OCI-LY1 (cell line): Measurements from ENCODE around the gene CHSY1.

Experiments
- CTCF ChIP-seq: fragments of 200-600 bp; sonication (generic), shearing (Covaris generic); IDR thresholded peaks from 2 replicates; pipeline ENCODE4 v1.5.1; 2017; ENCODE audit warnings: mild to moderate bottlenecking, antibody characterized with exemption, low read length, moderate library complexity, mixed read lengths
- EZH2 ChIP-seq: fragments of 200-600 bp; sonication (generic), shearing (Covaris generic); IDR thresholded peaks from 2 replicates; pipeline ENCODE4 v1.8.0; 2017; ENCODE audit warnings: borderline replicate concordance, mixed run types, mild to moderate bottlenecking, antibody characterized with exemption, low read length, moderate library complexity, mixed read lengths

DNA sequence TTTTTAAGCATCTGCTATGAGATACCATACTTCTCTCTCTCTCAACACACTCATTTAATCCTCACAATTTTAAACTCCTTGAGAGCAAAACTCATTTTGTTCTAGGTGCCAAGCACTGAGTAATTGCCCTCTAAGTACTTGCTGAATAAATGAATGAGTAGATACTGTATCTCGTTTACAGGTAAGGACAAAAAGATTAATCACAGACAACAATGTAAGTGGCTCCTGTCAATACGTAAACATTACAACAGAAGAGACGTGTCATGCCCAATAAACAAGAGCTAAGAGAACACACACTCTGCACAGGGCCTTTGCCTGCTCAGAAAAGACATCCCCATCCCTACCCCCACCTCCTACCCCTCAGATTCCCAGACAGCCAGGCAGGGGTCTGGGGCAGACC is 59.8 kb downstream of the CHSY1 start:
- TF ChIP-seq CTCF (no peak), EZH2 (no peak)
